GM13977 (cell line): ENCODE results near the gene PRCC.

ENCODE experiments used
- DNase-seq: peaks from one replicate; pipeline ENCODE4 v3.0.0; 2012; ENCODE audit warnings: low spot score
- in situ Hi-C: fragments of 300-500 bp; cut with MboI; formaldehyde crosslinking; loops from one replicate; pipeline ENCODE4 v1.12.0; 2022; ENCODE audit warnings: low sequenced_read_pairs, low pct_unique_long_range_greater_than_20kb, mixed read lengths, inconsistent platforms; ENCODE audit not compliant: unreplicated experiment
- TF ChIP-seq, protein P1 (sequence below): IDR thresholded peaks from 2 replicates; pipeline ENCODE4 v1.5.1; 2012; ENCODE audit warnings: mild to moderate bottlenecking, control low read depth; ENCODE audit not compliant: insufficient read depth; ENCODE audit errors: extremely low read depth, missing control alignments

PRCC gene

GRCh38 chr1:156727926-156728598 lies 39.3 kb upstream of the PRCC start, which contains the start of gene METTL25B:
Gene METTL25B, plus strand, starts transcription at chr1:156728469. Its CDS starts 636 bp downstream, at chr1:156729105.
- TF ChIP-seq, protein P1, sequence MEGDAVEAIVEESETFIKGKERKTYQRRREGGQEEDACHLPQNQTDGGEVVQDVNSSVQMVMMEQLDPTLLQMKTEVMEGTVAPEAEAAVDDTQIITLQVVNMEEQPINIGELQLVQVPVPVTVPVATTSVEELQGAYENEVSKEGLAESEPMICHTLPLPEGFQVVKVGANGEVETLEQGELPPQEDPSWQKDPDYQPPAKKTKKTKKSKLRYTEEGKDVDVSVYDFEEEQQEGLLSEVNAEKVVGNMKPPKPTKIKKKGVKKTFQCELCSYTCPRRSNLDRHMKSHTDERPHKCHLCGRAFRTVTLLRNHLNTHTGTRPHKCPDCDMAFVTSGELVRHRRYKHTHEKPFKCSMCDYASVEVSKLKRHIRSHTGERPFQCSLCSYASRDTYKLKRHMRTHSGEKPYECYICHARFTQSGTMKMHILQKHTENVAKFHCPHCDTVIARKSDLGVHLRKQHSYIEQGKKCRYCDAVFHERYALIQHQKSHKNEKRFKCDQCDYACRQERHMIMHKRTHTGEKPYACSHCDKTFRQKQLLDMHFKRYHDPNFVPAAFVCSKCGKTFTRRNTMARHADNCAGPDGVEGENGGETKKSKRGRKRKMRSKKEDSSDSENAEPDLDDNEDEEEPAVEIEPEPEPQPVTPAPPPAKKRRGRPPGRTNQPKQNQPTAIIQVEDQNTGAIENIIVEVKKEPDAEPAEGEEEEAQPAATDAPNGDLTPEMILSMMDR = no peak
- in situ Hi-C loops = no loop called here
- peak; percentile 87 for DNase-seq

DNA sequence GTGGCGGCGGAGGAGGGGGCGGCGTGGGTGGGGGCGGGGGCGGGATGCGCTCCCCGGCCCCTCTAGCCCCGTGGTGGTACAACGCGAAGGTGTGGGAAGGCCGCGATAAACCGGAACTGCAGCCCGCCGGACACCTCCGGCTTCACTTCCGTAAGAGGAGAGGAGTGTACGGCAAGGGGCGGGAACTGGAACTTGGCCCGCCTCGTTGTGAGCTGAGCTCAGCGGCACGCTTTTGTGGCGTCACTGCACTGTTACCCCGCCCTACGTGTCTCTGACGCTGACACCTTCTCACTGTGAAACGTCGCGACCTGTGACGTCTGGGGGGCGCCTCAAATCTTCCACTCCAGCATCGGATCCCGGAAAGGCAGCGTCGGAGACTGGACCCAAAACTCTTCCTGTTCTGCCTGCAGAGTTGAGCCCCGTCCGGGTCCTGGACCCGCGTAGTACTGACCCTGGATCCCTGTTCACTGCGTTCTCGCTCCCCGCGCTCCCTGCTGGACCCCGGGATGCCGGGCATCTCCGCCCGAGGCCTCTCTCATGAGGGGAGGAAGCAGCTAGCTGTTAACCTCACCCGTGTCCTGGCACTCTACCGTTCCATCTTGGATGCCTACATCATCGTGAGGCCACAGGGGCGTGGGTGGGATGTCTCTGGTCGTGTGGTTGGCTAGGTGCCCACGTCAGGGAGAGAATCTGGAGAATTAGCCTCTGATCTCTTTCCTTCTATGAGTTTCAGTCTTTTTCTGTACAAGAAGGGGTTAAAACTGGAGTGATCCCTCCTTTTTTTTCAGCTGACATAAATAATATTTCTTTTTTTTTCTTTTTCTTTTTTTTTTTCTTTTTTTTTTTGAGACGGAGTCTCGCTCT lies 38.5 kb upstream of the PRCC start, which contains the start of gene ISG20L2:
Gene ISG20L2, minus strand, starts transcription at position 168 of the 864 bp plus-strand sequence. CDS start 1,114 bp downstream, outside the sequence.
- TF ChIP-seq, protein P1 = no peak
- DNase-seq = peak; percentile 96
- in situ Hi-C loops = no loop called here

DNA sequence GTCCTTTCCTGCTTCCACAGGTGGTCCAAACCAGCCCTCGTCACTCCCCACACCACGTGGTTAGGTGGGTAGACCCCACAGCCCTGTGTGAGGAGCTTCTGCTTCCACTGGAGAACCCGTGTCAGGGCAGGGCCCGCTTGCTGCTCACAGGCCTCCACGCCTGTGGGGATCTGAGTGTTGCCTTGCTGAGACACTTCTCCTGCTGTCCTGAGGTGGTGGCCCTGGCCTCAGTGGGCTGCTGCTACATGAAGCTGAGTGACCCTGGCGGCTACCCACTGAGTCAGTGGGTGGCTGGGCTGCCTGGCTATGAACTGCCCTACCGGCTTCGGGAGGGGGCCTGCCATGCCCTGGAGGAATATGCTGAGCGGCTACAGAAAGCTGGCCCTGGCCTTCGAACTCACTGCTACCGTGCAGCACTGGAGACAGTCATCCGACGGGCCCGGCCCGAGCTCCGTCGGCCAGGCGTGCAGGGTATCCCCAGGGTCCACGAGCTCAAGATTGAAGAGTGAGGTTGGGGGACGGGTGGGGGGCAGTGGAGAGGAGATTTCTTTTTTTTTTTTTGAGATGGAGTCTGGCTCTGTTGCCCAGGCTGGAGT lies 33.2 kb upstream of the PRCC start:
- in situ Hi-C loops = no loop called here
- no peak for DNase-seq
- TF ChIP-seq, protein P1 = no peak

GRCh38 chr1:156738407-156738806 lies 28.9 kb upstream of the PRCC start:
- TF ChIP-seq, protein P1 = no peak
- in situ Hi-C loops = no loop called here

GRCh38 chr1:156738916-156739315 lies 28.4 kb upstream of the PRCC start:
- no peak for DNase-seq
- TF ChIP-seq, protein P1 = no peak
- in situ Hi-C loops = no loop called here

More at GRCh38 chr1:156738407-156738806, 28.9 kb upstream of the PRCC start:
- no peak for DNase-seq

- TF ChIP-seq, protein P1 = no peak
- DNase-seq = no peak
- in situ Hi-C loops = no loop called here
These were observed 27.0 kb upstream of the PRCC start for GRCh38 chr1:156740237-156740740.
